ENCODE measurements around the gene FAM227B. TPM values are rescaled to one million over a fixed set of nuclear protein-coding genes. Genes with fewer than 3 reads are reported as not detected.

FAM227B gene
- total RNA-seq, 1 donor from 2014 or later, result 7.8 TPM

DNA sequence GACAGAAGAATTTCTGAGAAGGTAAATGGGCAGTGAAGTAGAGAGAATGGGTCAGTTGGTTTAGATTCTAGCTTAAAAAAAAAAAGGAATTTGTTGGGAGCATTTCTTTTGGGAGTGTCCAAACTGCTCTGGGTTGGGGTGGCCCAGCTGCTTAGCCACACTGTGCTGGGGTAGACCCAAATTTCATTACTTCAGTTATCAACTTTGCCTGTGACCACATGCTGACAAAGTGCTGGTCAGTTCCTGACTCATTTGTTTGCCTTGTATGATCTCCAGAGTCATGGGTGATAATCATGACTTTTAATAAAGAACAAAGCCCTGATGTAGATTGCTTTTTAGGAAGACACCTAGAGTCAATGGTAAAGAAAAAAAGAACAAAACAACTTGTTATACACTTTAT, 319.1 kb downstream of the FAM227B start:
- no peak overlapping the region for H3K9ac ChIP-seq (ENCODE audit: low read depth in 1 of 3, low read length in 3 of 3)
- H3K27ac ChIP-seq (ENCODE audit: low read depth, low read length), result no peak overlapping the region
- H3K9me3 ChIP-seq (ENCODE audit: control insufficient read depth in 3 of 3, low read length in 3 of 3), result peaks cover 0 to 2% (median 0%) of the 10 kb centered on the region in 3 donors
- no peak overlapping the region for H3K4me3 ChIP-seq (ENCODE audit: low read length in 3 of 3)
- H3K27me3 ChIP-seq (ENCODE audit: control insufficient read depth in 3 of 3, insufficient read depth in 3 of 3, low read length in 3 of 3), result no peaks in the 10 kb centered on the region
- H3K36me3 ChIP-seq (ENCODE audit: control insufficient read depth in 3 of 3, insufficient read depth in 3 of 3, low read length in 3 of 3), result peaks cover 2 to 8% (median 3%) of the 10 kb centered on the region in 3 donors
- no peaks in the 10 kb centered on the region for H3K4me1 ChIP-seq (ENCODE audit: control insufficient read depth in 3 of 3, insufficient read depth in 3 of 3, low read length in 3 of 3)

GRCh38 chr15:49300856-49301255, 319.8 kb downstream of the FAM227B start:
- H3K4me1 ChIP-seq (ENCODE audit: control insufficient read depth in 3 of 3, insufficient read depth in 3 of 3, low read length in 3 of 3), result no peaks in the 10 kb centered on the region
- peaks cover 0 to 2% (median 0%) of the 10 kb centered on the region in 3 donors for H3K9me3 ChIP-seq (ENCODE audit: control insufficient read depth in 3 of 3, low read length in 3 of 3)
- no peak overlapping the region for H3K27ac ChIP-seq (ENCODE audit: low read depth, low read length)
- H3K27me3 ChIP-seq (ENCODE audit: control insufficient read depth in 3 of 3, insufficient read depth in 3 of 3, low read length in 3 of 3), result no peaks in the 10 kb centered on the region
- no peak overlapping the region for H3K4me3 ChIP-seq (ENCODE audit: low read length in 3 of 3)
- no peak overlapping the region for H3K9ac ChIP-seq (ENCODE audit: low read depth in 1 of 3, low read length in 3 of 3)
- H3K36me3 ChIP-seq (ENCODE audit: control insufficient read depth in 3 of 3, insufficient read depth in 3 of 3, low read length in 3 of 3), result peaks cover 2 to 10% (median 3%) of the 10 kb centered on the region in 3 donors

GRCh38 chr15:49297584-49297983, 323.0 kb downstream of the FAM227B start:
- H3K27me3 ChIP-seq (ENCODE audit: control insufficient read depth in 3 of 3, insufficient read depth in 3 of 3, low read length in 3 of 3), result no peaks in the 10 kb centered on the region
- H3K9me3 ChIP-seq (ENCODE audit: control insufficient read depth in 3 of 3, low read length in 3 of 3), result peaks cover 0 to 2% (median 0%) of the 10 kb centered on the region in 3 donors
- no peak overlapping the region for H3K27ac ChIP-seq (ENCODE audit: low read depth, low read length)
- peaks cover 0 to 3% (median 3%) of the 10 kb centered on the region in 3 donors for H3K36me3 ChIP-seq (ENCODE audit: control insufficient read depth in 3 of 3, insufficient read depth in 3 of 3, low read length in 3 of 3)
- H3K9ac ChIP-seq (ENCODE audit: low read depth in 1 of 3, low read length in 3 of 3), result no peak overlapping the region
- no peak overlapping the region for H3K4me3 ChIP-seq (ENCODE audit: low read length in 3 of 3)
- H3K4me1 ChIP-seq (ENCODE audit: control insufficient read depth in 3 of 3, insufficient read depth in 3 of 3, low read length in 3 of 3), result no peaks in the 10 kb centered on the region

DNA sequence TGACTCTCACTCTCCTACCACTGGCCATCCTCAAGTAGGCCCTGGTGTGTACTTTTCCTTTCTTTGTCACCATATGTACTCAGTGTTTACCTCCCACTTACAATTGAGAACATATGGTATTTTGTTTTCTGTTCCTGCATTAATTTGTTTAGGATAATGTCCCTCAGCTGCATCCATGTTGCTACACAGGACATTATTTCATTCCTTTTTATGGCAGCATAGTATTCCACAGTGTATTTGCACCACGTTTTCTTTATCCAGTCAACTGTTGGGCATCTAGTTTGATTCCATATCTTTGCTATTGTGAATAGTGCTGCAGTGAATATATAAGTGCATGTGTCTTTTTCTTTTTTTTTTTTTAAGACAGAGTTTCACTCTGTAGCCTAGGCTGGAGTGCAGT, 324.4 kb downstream of the FAM227B start:
- H3K36me3 ChIP-seq (ENCODE audit: control insufficient read depth in 3 of 3, insufficient read depth in 3 of 3, low read length in 3 of 3), result peaks cover 0 to 3% (median 0%) of the 10 kb centered on the region in 3 donors
- H3K9ac ChIP-seq (ENCODE audit: low read depth in 1 of 3, low read length in 3 of 3), result no peak overlapping the region
- no peak overlapping the region for H3K27ac ChIP-seq (ENCODE audit: low read depth, low read length)
- H3K4me1 ChIP-seq (ENCODE audit: control insufficient read depth in 3 of 3, insufficient read depth in 3 of 3, low read length in 3 of 3), result no peaks in the 10 kb centered on the region
- H3K9me3 ChIP-seq (ENCODE audit: control insufficient read depth in 3 of 3, low read length in 3 of 3), result peaks cover 0 to 2% (median 0%) of the 10 kb centered on the region in 3 donors
- H3K27me3 ChIP-seq (ENCODE audit: control insufficient read depth in 3 of 3, insufficient read depth in 3 of 3, low read length in 3 of 3), result no peaks in the 10 kb centered on the region
- H3K4me3 ChIP-seq (ENCODE audit: low read length in 3 of 3), result no peak overlapping the region

DNA sequence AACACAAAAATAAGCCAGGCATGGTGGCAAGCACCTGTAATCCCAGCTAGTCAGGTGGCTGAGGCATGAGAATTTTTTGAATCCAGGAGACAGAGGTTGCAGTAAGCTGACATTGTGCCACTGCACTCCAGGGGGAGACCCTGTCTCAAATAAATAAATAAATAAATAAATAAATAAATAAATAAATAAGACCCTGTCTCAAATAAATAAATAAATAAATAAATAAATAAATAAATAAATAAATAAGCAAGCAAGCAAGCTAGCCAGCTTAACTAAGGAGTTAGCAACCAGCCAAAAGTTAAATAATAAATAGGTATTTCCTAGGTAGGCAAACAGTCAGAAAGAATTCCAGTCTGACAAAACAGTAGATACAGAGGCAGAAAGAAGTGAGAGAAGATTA, 326.7 kb downstream of the FAM227B start:
- Histone ChIP-seq H3K9ac (ENCODE audit: low read depth in 1 of 3, low read length in 3 of 3) (no peak overlapping the region), H3K4me1 (ENCODE audit: control insufficient read depth in 3 of 3, insufficient read depth in 3 of 3, low read length in 3 of 3) (peaks cover 0 to 6% (median 3%) of the 10 kb centered on the region in 3 donors), H3K4me3 (ENCODE audit: low read length in 3 of 3) (no peak overlapping the region), H3K27me3 (ENCODE audit: control insufficient read depth in 3 of 3, insufficient read depth in 3 of 3, low read length in 3 of 3) (no peaks in the 10 kb centered on the region), H3K36me3 (ENCODE audit: control insufficient read depth in 3 of 3, insufficient read depth in 3 of 3, low read length in 3 of 3) (peaks cover 0 to 3% (median 0%) of the 10 kb centered on the region in 3 donors), H3K9me3 (ENCODE audit: control insufficient read depth in 3 of 3, low read length in 3 of 3) (peaks cover 0 to 2% (median 0%) of the 10 kb centered on the region in 3 donors), H3K27ac (ENCODE audit: low read depth, low read length) (no peak overlapping the region)

DNA sequence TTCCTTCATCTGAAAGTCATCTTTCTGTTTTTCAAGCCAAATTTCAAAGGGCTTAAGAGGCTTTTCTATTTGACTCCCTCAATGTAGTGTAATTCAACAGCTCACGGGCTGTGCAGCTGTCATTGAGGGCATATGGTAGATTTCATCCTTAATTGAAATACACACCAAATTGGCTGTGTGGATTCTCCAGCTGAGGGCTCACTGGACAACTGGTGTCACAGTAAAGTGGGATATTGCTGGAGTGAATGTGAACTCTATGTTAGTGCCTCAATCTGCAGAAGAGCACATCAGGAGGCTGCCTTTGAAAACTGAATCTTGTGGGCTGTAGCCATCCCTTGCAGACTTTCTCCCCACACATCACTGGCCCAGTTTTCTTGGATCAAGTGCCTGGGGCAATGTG, 330.4 kb downstream of the FAM227B start:
- H3K9me3 ChIP-seq (ENCODE audit: control insufficient read depth in 3 of 3, low read length in 3 of 3), result no peaks in the 10 kb centered on the region
- no peak overlapping the region for H3K9ac ChIP-seq (ENCODE audit: low read depth in 1 of 3, low read length in 3 of 3)
- H3K27ac ChIP-seq (ENCODE audit: low read depth, low read length), result no peak overlapping the region
- peaks cover 0 to 2% (median 0%) of the 10 kb centered on the region in 3 donors for H3K36me3 ChIP-seq (ENCODE audit: control insufficient read depth in 3 of 3, insufficient read depth in 3 of 3, low read length in 3 of 3)
- no peaks in the 10 kb centered on the region for H3K27me3 ChIP-seq (ENCODE audit: control insufficient read depth in 3 of 3, insufficient read depth in 3 of 3, low read length in 3 of 3)
- H3K4me3 ChIP-seq (ENCODE audit: low read length in 3 of 3), result no peak overlapping the region
- peaks cover 0 to 6% (median 3%) of the 10 kb centered on the region in 3 donors for H3K4me1 ChIP-seq (ENCODE audit: control insufficient read depth in 3 of 3, insufficient read depth in 3 of 3, low read length in 3 of 3)

- H3K9ac ChIP-seq (ENCODE audit: low read depth in 1 of 3, low read length in 3 of 3), result no peak overlapping the region
- peaks cover 0 to 6% (median 3%) of the 10 kb centered on the region in 3 donors for H3K4me1 ChIP-seq (ENCODE audit: control insufficient read depth in 3 of 3, insufficient read depth in 3 of 3, low read length in 3 of 3)
- H3K9me3 ChIP-seq (ENCODE audit: control insufficient read depth in 3 of 3, low read length in 3 of 3), result no peaks in the 10 kb centered on the region
- H3K36me3 ChIP-seq (ENCODE audit: control insufficient read depth in 3 of 3, insufficient read depth in 3 of 3, low read length in 3 of 3), result peaks cover 0 to 4% (median 3%) of the 10 kb centered on the region in 3 donors
- H3K4me3 ChIP-seq (ENCODE audit: low read length in 3 of 3), result no peak overlapping the region
- no peaks in the 10 kb centered on the region for H3K27me3 ChIP-seq (ENCODE audit: control insufficient read depth in 3 of 3, insufficient read depth in 3 of 3, low read length in 3 of 3)
- no peak overlapping the region for H3K27ac ChIP-seq (ENCODE audit: low read depth, low read length)
These were observed 332.2 kb downstream of the FAM227B start for GRCh38 chr15:49288391-49288790.

DNA sequence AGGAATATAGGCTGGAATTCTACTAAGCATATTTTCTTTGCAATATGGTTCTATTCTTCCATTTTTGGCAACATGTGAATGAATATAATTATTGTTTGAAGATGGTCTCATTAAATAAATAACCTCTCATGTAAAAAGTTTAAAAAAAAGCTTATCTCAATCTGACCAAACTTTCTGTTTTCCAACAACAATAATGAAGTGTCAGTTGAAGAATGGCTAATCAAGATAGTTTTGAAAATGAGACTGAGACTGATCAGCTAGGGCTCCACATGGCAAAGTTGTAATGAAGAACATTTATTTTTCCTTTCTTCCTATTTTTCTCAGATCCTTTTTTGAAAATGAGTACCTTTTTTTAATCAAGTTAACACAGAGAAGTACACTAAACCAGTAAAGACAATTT, 333.1 kb downstream of the FAM227B start:
- peaks cover 0 to 8% (median 7%) of the 10 kb centered on the region in 3 donors for H3K36me3 ChIP-seq (ENCODE audit: control insufficient read depth in 3 of 3, insufficient read depth in 3 of 3, low read length in 3 of 3)
- peaks cover 0 to 6% (median 3%) of the 10 kb centered on the region in 3 donors for H3K4me1 ChIP-seq (ENCODE audit: control insufficient read depth in 3 of 3, insufficient read depth in 3 of 3, low read length in 3 of 3)
- H3K4me3 ChIP-seq (ENCODE audit: low read length in 3 of 3), result no peak overlapping the region
- H3K9ac ChIP-seq (ENCODE audit: low read depth in 1 of 3, low read length in 3 of 3), result no peak overlapping the region
- H3K27me3 ChIP-seq (ENCODE audit: control insufficient read depth in 3 of 3, insufficient read depth in 3 of 3, low read length in 3 of 3), result no peaks in the 10 kb centered on the region
- no peak overlapping the region for H3K27ac ChIP-seq (ENCODE audit: low read depth, low read length)
- H3K9me3 ChIP-seq (ENCODE audit: control insufficient read depth in 3 of 3, low read length in 3 of 3), result no peaks in the 10 kb centered on the region

DNA sequence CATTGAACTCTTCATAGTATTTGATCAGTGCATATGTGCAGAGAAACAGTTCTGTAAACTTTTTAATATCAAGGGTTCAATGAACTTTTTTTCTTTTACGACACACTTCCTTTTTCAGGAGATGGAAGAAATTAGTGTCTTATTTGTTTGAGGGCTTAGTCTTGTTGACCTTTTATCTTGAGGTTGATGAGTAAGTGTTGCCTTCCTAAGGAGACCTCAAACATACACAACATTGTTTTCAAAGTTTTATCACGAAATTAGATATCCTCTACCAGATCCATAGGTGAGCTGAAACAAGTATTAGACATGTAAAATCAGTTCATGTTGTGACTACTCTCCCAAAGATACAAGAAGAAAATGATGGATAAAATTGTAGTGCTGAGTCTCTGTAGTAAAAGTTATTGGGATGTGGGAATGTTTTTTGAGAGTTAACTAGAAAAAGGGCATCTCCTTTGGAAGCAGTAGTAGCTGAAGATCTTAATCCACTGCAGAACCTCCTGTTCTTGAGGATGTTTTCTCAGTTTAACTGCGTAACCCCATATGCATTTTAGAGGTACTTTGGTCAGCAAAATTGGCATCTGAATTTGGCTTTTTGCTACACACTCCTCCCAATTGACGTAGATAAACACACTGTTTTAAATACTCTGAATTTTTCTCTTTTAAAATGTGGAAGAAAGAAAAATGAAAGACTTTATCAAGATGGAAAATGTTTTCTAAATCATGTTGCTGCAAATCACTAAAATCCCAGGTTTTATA, 333.8 kb downstream of the FAM227B start:
- H3K9me3 ChIP-seq (ENCODE audit: control insufficient read depth in 3 of 3, low read length in 3 of 3), result no peaks in the 10 kb centered on the region
- H3K27ac ChIP-seq (ENCODE audit: low read depth, low read length), result no peak overlapping the region
- H3K9ac ChIP-seq (ENCODE audit: low read depth in 1 of 3, low read length in 3 of 3), result no peak overlapping the region
- H3K4me1 ChIP-seq (ENCODE audit: control insufficient read depth in 3 of 3, insufficient read depth in 3 of 3, low read length in 3 of 3), result peaks cover 0 to 6% (median 3%) of the 10 kb centered on the region in 3 donors
- no peaks in the 10 kb centered on the region for H3K27me3 ChIP-seq (ENCODE audit: control insufficient read depth in 3 of 3, insufficient read depth in 3 of 3, low read length in 3 of 3)
- H3K36me3 ChIP-seq (ENCODE audit: control insufficient read depth in 3 of 3, insufficient read depth in 3 of 3, low read length in 3 of 3), result peaks cover 0 to 8% (median 7%) of the 10 kb centered on the region in 3 donors
- H3K4me3 ChIP-seq (ENCODE audit: low read length in 3 of 3), result no peak overlapping the region

- Histone ChIP-seq H3K9me3 (ENCODE audit: control insufficient read depth in 3 of 3, low read length in 3 of 3) (no peaks in the 10 kb centered on the region), H3K4me1 (ENCODE audit: control insufficient read depth in 3 of 3, insufficient read depth in 3 of 3, low read length in 3 of 3) (peaks cover 0 to 3% (median 3%) of the 10 kb centered on the region in 3 donors), H3K27ac (ENCODE audit: low read depth, low read length) (no peak overlapping the region), H3K27me3 (ENCODE audit: control insufficient read depth in 3 of 3, insufficient read depth in 3 of 3, low read length in 3 of 3) (no peaks in the 10 kb centered on the region), H3K36me3 (ENCODE audit: control insufficient read depth in 3 of 3, insufficient read depth in 3 of 3, low read length in 3 of 3) (peaks cover 0 to 8% (median 7%) of the 10 kb centered on the region in 3 donors), H3K9ac (ENCODE audit: low read depth in 1 of 3, low read length in 3 of 3) (no peak overlapping the region), H3K4me3 (ENCODE audit: low read length in 3 of 3) (no peak overlapping the region)
These were observed 338.3 kb downstream of the FAM227B start for GRCh38 chr15:49282366-49282765.
